Upper lobe of left lung (tissue), 6 donors: ENCODE measurements around the gene TUBGCP6. TPM values are rescaled to one million over a fixed set of nuclear protein-coding genes. Genes with fewer than 3 reads are reported as not detected.

Source experiments
- ATAC-seq, 2 donors: fragments of 200-7000 bp; cut with Tn5 transposase; one replicate each; pipeline ENCODE4 v1.9.1; 2022; ENCODE audit warnings: mild to moderate bottlenecking in 2 of 2, moderate library complexity in 2 of 2; ENCODE audit not compliant: low FRiP score in 2 of 2
- DNase-seq, 2 donors: peaks; one replicate each; pipeline ENCODE4 v3.0.0-alpha.2; 2019 to 2020
- H3K27ac ChIP-seq, 4 donors: fragments of 200-600 bp; sonication (generic); one replicate each; pipeline ENCODE4 v1.5.1; 2016 to 2019
- H3K27me3 ChIP-seq, 4 donors: fragments of 200-600 bp; sonication (generic); one replicate each; pipeline ENCODE4 v1.5.1; 2017 to 2019
- H3K36me3 ChIP-seq, 4 donors: fragments of 200-600 bp; sonication (generic); one replicate each; pipeline ENCODE4 v1.5.1; 2016 to 2019
- H3K4me1 ChIP-seq, 4 donors: fragments of 200-600 bp; sonication (generic); one replicate each; pipeline ENCODE4 v1.5.1; 2018 to 2019
- H3K4me3 ChIP-seq, 4 donors: fragments of 200-600 bp; sonication (generic); one replicate each; pipeline ENCODE4 v1.5.1; 2017 to 2019; ENCODE audit warnings: mild to moderate bottlenecking in 2 of 4, moderate library complexity in 1 of 4
- H3K9me3 ChIP-seq, 4 donors: fragments of 200-600 bp; sonication (generic); one replicate each; pipeline ENCODE4 v1.5.1; 2018 to 2019
- CTCF ChIP-seq, 6 experiments: fragments of 450-650 bp in 4 of 6; fragments of 200-600 bp in 2 of 6; sonication (generic) in 2 of 6; IDR thresholded peaks; one replicate each; pipeline ENCODE4 v1.5.1; 2016 to 2019; ENCODE audit warnings: antibody characterized with exemption in 6 of 6
- EP300 ChIP-seq, 4 donors: sonication (generic); formaldehyde crosslinking; IDR thresholded peaks; one replicate each; pipeline ENCODE4 v1.5.1; 2017; ENCODE audit warnings: antibody characterized with exemption in 4 of 4, control low read depth in 2 of 4
- POLR2A ChIP-seq, 4 donors: fragments of 450-650 bp; IDR thresholded peaks; one replicate each; pipeline ENCODE4 v1.5.1; 2016 to 2017; ENCODE audit warnings: antibody characterized with exemption in 4 of 4, mild to moderate bottlenecking in 2 of 4
- POLR2AphosphoS5 ChIP-seq, 2 donors: sonication (generic); formaldehyde crosslinking; IDR thresholded peaks; one replicate each; pipeline ENCODE4 v1.5.1; 2017; ENCODE audit warnings: antibody characterized with exemption in 2 of 2
- WGBS, 2 donors: methylation state at CpG; one replicate each; pipeline ENCODE4 v1.1.5; 2017 to 2018; 5-methylcytosine and 5-hydroxymethylcytosine counted together
- total RNA-seq, 6 donors: library from RNA; depleted of rRNA in 4 of 6; stranded (reverse); fragments of >200 nt in 4 of 6; gene quantifications; one replicate each; pipeline versions ENCODE4 v1.1.0 to v1.2.1, GENCODE V29; 2016 to 2021
- donor health status: DM: no; HTN: no; CAD: no; lungs with moderate emphysema.
- donor health status: DM: no; HTN: yes; CAD: no; lungs with severe emphysema.

The TUBGCP6 gene
- total RNA-seq, 6 donors from 2014 or later: 43.2 to 216 (median 52.4) TPM

DNA sequence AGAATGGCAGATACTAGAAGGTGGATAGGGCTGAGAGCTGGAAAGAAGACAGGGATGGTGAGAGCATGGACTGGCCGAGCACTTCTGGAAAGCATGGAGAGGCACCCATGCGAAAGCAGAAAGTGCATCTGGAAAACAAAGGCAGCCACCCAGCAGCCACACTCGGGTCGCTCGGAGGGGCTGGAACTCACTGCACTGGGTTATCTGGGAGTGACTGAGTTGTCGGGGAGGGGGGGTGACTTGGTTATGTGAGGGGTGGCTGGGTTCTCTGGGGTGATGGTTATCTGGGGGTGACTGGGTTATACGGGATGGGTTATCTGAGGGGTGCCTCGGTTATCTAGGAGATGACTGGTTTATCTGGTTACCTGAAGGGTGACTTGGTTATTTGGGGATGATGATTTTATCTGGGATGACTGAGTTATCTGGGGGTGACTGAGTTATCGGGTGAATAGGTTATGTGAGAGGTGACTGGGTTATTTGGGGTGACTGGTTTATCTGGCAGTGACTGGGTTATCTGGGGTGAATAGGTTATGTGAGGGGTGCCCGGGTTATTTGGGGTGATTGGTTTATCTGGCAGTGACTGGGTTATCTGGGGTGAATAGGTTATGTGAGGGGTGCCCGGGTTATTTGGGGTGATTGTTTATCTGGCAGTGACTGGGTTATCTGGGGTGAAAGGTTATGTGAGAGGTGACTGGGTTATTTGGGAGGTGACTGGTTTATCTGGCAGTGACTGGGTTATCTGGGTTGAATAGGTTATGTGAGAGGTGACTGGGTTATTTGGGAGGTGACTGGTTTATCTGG lies 76.9 kb downstream of the TUBGCP6 start:
- no peaks in the 10 kb centered on the region for H3K36me3 ChIP-seq
- no peak overlapping the region for H3K27ac ChIP-seq
- no peak overlapping the region for H3K4me3 ChIP-seq
- H3K4me1 ChIP-seq: peaks cover 7 to 19% (median 10%) of the 10 kb centered on the region in 4 donors
- DNase-seq (no peak), ATAC-seq (no peak)
- no peaks in the 10 kb centered on the region for H3K9me3 ChIP-seq
- H3K27me3 ChIP-seq: peaks cover 0 to 24% (median 9%) of the 10 kb centered on the region in 4 donors
- 63% methylated on average over 11 of the region's 11 CpGs for WGBS, 2 donors
- no peak for TF ChIP-seq CTCF (IDR thresholded peaks at IDR 0.05)
- no peak for TF ChIP-seq EP300 (IDR thresholded peaks at IDR 0.05)
- no peak for TF ChIP-seq POLR2A (IDR thresholded peaks at IDR 0.05)
- TF ChIP-seq POLR2AphosphoS5 (IDR thresholded peaks at IDR 0.05): no peak

Other genes with a start within 250 kb of the TUBGCP6 start
- under 1 TPM in 1 of 6 donors, not detected in 5; 0.06 TPM for gene IL17REL, start 232.3 kb downstream of the TUBGCP6 start, total RNA-seq
- not detected for gene TTLL8, start 186.7 kb downstream of the TUBGCP6 start, total RNA-seq
- 1 to 10 TPM in 4 of 6 donors, under 1 TPM in 2; 0.78 to 3.1 (median 1.2) TPM for gene MLC1, start 159.6 kb downstream of the TUBGCP6 start, total RNA-seq
- gene MOV10L1, start 155.0 kb downstream of the TUBGCP6 start, total RNA-seq: 1 to 10 TPM in 3 of 6 donors, under 1 TPM in 2, not detected in 1; 0.47 to 3.1 (median 1.8) TPM
- 10 to 100 TPM in 3 of 6 donors, 1 to 10 TPM in 3; 1.9 to 16.8 (median 7.1) TPM for gene PANX2, start 74.3 kb downstream of the TUBGCP6 start, total RNA-seq
- 10 to 100 TPM; 32.9 to 88.0 (median 56.3) TPM for gene TRABD, start 59.1 kb downstream of the TUBGCP6 start, total RNA-seq
- 100 to 1,000 TPM in 1 of 6 donors, 10 to 100 TPM in 5; 23.1 to 102 (median 28.9) TPM for gene SELENOO, start 44.0 kb downstream of the TUBGCP6 start, total RNA-seq
- 100 to 1,000 TPM in 1 of 6 donors, 10 to 100 TPM in 5; 33.0 to 202 (median 53.1) TPM for gene HDAC10, start 6.2 kb upstream of the TUBGCP6 start, total RNA-seq
- gene MAPK12, start 16.7 kb upstream of the TUBGCP6 start, total RNA-seq: 10 to 100 TPM in 3 of 6 donors, 1 to 10 TPM in 3; 3.1 to 19.2 (median 10.1) TPM
- gene MAPK11, start 25.4 kb upstream of the TUBGCP6 start, total RNA-seq: 10 to 100 TPM in 1 of 6 donors, 1 to 10 TPM in 5; 3.1 to 27.3 (median 8.6) TPM
- 100 to 1,000 TPM; 218 to 407 (median 313) TPM for gene PLXNB2, start 62.6 kb upstream of the TUBGCP6 start, total RNA-seq
- gene DENND6B, start 82.0 kb upstream of the TUBGCP6 start, total RNA-seq: 10 to 100 TPM in 5 of 6 donors, 1 to 10 TPM in 1; 9.5 to 24.1 (median 12.7) TPM
- gene PPP6R2, start 98.3 kb upstream of the TUBGCP6 start, total RNA-seq: 100 to 1,000 TPM in 2 of 6 donors, 10 to 100 TPM in 4; 53.0 to 264 (median 63.8) TPM
- gene SBF1, start 230.0 kb upstream of the TUBGCP6 start, total RNA-seq: 100 to 1,000 TPM in 1 of 6 donors, 10 to 100 TPM in 5; 44.6 to 117 (median 75.7) TPM
- 1 to 10 TPM in 4 of 6 donors, under 1 TPM in 2; 0.30 to 3.1 (median 1.6) TPM for gene ADM2, start 236.5 kb upstream of the TUBGCP6 start, total RNA-seq
- gene MIOX, start 241.8 kb upstream of the TUBGCP6 start, total RNA-seq: not detected